RKO (cell line): Measurements from ENCODE around the gene CDHR1.
"Not testable (repeated sequence)": the region's sequence is repeated elsewhere in the genome, so short reads cannot be mapped to it uniquely, and the experiment has no call there.

Experiments used
- DNase-seq: peaks from one replicate; pipeline ENCODE4 v3.0.0-alpha.2; 2016; ENCODE audit warnings: low spot score

CDHR1 gene

DNA sequence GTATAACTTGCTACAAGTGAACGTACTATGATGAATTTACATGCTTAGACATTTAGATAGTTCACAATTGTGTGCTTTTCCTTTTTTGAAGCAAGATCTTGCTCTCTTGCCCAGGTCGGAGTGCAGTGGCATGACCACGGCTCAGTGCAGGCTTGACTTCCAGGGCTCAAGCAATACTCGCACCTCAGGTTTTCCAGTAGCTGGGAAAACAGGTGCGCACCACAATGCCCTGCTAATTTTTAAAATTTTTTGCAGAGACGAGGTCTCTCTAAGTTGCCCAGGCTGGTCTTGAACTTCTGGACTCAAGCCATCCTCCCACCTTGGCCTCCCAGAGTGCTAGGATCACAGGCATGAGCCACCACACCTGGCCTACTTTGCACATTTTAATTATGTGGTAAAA lies 18.9 kb upstream of the CDHR1 start:
- DNase-seq, result no peak

DNA sequence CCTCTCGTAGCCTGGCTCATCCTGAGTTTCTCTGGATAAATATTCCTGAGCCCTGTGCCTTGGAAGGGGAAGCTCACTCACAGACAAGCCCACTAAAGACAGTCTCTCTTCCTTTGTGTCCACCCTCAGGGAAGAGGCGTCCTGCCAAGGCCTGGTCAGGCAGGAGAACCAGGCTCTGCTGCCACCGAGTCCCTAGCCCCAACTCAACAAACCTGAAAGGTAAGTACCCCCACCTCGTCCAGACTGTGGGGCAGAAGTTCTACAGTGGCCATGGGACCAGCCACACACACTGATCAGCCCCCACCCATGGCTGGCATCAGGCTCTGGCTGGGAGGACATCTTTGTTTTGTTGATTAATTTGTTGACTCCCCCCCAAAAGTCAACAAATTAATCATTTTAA lies 18.0 kb upstream of the CDHR1 start:
- DNase-seq, result no peak

DNA sequence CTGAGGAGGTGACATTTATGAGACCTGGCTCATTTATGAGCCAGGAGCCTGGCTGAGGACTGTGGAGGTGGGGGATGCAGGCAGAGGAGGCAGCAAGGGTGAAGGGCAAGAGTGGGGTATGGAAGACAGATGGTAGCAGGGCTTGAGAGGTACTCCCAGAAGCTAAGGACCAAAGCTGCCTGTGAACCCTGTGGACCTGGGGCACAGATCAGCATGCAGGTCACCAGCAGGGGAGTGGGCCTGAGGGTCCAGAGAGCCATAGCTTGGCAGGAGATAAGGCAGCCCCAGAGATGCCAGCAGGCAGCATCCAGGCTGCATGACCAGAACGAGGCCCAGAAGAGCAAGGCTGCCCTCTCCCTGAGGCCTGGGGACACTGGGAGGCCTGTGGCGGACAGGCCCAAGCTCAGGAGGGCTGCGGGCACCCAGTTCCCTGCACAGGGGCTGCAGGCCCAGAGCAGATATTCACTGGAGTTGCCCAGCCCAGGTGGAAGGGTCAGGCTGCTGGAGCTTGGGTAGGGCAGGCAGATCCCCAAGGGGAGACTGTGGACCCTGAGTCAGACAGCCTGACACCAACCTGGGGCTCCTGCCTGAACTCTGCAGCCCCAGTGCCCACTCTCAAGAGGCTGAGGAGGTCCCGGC lies 17.4 kb upstream of the CDHR1 start:
- DNase-seq, result no peak

DNA sequence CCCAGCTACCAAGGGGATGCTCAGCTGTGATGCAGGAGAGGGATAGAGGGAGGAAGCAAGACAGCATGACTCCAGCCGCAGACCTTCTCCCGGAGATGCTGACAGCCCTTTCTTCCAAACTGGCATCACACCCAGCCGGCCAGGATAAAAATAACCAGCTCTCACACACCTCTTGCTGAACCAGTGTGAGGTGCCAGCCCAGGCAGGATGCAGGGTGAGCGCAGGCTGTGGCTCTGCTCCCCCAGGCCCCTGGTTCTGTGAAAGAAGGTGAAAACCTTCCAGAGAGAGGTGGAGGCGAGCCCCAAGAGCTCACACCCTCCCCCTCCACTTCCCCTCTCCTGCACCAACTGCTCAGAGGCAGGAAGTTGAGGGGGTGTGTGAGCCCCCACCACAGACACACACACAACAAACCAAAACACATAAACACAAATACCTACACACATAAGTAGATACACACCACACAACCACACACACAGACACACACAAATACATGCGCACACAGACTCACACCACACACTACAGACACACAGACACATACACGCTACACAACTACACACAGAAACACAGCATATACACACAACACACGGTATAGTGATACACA lies 16.7 kb upstream of the CDHR1 start:
- DNase-seq, result no peak

DNA sequence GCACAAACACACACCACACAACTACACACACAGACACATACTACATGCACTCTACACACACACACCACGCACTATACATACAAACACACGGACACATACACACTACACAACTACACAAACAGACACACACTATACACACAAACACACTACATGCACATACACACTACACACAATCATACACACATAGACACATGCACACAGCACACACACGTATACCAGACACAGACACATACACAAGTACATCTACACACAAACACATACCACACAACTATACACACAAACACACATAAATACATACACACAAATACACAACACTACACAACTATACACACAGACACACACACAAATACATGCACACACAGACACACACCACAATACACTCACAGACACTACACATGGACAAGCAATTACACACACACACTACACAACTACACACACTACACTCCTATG lies 16.2 kb upstream of the CDHR1 start:
- DNase-seq, result no peak

DNA sequence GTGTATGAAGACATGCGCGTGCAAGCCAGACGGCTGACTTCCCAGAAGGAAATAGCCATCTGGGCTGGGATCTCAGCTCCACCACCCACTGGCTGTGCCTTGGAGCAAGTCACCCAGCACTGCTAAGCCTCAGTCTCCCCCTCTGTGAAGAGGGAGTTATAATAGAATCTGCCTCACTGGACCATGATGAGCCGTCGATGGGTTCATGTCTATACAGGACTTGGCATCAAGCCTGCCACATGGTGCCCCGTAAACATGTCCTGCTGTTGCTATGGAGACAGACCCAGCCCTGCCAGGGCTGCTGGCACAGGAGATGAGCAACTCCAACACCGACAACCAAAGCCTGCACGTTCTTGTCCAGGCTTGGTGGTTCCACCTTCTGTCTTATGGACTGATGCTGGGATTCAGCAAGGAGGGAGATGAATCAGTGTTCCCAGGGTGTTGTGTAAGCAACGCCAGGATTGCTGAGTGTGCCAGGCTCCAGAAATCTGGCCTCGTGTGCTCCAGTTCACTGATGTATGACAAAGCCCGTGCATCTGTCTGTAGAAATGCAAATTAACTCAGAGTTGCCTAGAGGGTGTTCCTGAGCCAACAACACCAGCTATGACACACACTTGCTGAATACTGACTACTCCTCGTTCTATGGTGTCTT lies 15.2 kb upstream of the CDHR1 start:
- DNase-seq, result peak; percentile 53

DNA sequence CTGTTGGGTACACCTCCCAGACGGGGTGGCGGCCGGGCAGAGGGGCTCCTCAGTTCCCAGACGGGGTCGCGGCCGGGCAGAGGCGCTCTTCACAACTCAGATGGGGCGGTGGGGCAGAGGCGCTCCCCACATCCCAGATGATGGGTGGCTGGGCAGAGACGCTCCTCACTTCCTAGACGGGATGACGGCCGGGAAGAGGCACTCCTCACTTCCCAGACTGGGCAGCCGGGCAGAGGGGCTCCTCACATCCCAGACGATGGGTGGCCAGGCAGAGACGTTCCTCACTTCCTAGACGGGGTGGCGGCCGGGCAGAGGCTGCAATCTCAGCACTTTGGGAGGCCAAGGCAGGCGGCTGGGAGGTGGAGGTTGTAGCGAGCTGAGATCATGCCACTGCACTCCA lies 14.0 kb upstream of the CDHR1 start:
- DNase-seq, result not testable (repeated sequence)

DNA sequence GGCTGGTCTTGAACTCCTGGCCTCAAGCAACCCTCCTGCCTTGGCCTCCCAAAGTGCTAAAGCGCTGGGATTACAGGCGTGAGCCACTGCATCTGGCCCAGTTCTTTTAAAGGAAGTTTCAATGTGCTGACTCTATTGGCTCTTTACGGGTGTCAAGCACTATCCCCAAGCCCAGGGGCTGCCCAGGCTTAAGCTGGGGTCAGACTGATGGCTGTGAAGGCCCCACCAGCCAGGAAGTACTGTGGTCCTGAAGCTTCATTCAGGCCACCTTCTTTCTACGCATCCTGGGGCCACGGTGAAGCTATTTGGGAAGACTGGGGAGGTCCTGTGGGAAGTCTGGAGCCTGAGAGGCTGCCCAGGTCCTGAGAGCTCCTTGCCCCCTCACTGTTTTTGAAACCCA lies 12.7 kb upstream of the CDHR1 start:
- DNase-seq, result no peak

DNA sequence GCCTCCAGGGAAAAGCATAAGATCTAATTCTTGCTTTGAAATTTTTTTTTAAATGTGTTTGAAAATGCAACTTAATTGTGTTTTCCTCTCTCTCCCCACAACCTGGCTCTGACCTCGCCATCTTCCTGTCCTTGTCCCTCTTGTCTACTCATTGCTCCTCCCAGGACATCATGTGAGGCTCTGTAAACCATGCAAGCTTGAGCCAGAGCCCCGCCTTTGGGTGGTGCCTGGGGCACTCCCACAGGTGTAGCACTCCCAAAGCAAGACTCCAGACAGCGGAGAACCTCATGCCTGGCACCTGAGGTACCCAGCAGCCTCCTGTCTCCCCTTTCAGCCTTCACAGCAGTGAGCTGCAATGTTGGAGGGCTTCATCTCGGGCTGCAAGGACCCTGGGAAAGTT lies 9.8 kb upstream of the CDHR1 start:
- DNase-seq, result no peak

DNA sequence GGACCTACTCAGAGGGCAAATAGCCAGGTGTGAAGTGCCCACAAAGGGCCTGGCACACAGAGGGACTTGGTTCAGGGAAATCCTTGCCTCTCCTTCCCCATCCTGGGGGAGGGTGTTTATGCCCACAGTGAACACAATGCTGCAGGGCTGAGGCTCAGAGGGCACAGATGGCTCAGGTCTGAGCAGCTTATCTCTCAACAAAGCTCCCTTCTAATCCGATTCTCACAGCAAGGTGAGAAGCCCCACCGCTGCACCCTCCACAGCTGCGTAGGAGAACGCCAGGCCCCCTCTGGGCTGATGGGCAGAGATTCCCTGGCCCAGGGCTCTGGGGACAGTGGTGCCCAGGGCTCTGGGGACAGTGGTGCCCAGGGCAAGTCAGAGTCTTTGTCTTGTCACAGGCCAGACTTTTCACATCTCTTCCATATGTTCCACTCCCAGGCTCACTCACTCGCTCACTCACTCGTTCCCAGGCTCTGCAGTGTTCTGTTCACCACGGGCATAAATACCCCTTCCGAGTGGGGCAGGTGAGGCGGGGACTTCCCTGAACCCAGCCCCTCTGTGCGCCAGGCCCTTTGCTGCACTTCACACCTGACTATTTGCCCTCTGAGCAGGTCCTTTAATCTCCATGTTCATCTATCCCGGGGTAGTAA lies 8.7 kb upstream of the CDHR1 start:
- DNase-seq, result no peak

DNA sequence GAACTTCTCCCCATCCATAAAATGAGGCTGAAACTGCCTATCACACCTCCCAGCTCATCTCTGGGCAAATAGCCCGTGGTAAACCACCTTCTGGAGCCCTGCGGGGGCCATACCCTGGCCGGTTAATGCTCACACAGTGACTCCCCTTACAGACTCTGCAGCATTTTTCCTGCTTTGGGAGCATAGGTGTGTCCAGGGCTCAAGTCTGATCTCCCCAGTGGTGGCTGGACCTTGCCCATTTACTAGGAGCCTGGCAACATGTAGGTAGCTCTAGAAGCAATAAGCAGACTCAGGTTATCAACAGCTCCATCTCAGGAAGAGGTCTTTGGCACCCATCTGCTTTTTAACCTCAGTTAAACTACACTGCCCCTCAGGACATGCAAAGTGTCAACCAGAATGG lies 5.5 kb upstream of the CDHR1 start:
- no peak for DNase-seq

DNA sequence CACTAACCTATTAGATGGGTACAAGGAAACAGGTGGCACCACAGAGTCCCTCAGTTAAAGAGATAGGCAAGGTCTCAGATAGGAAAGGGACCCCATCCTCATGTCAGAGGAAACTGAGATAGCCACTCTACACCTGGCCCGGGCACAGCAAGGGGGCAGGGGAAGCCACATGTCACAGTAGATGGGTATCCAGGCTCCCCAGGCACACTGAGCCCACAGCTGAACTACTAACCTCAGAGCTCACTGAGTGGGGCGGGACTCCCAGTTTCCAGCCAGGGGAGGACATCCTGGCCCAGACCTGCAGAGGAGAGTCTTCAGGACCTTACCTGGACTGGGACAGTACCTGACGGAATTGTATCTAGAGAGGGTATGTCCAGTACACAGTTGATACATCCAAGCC lies 3.7 kb upstream of the CDHR1 start:
- no peak for DNase-seq

DNA sequence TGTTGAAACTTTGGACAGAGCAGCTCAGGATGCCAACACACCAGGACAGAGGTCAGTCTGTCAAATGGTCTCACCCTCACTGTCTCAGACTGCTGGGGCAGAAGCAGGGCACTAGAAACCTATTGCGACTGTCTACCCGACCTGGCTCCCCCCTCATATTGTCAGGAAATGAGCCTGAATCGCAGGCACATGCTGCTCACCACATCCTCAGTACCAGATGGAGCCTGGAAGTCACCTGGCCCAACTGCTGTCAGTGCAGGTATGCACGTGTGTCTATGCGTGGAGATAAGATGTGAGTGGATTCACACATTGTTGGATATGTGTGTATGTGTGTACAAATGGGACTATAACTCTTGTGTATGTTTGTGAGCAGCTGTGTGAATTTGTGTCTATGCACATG lies 3.2 kb upstream of the CDHR1 start:
- no peak for DNase-seq

DNA sequence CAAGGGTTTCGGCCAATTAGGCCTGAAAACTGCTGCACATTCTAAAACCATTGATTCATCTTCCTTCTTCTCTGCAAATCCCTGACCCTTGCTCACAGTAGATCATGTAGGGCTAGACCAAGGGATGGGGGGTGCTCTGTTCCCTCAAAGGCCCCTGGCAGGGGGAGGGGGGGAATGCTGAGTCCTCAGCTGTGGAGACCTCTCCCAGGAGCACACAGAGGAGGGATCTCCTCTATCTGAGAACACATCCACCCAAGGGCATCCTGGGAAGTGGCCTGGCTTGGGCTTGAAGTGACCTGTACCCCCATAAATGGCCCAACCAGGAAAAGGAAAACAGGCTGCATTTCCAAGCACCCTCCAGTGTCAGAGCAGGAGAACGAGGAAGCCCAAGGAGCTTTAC lies 1.0 kb upstream of the CDHR1 start:
- DNase-seq, result no peak

DNA sequence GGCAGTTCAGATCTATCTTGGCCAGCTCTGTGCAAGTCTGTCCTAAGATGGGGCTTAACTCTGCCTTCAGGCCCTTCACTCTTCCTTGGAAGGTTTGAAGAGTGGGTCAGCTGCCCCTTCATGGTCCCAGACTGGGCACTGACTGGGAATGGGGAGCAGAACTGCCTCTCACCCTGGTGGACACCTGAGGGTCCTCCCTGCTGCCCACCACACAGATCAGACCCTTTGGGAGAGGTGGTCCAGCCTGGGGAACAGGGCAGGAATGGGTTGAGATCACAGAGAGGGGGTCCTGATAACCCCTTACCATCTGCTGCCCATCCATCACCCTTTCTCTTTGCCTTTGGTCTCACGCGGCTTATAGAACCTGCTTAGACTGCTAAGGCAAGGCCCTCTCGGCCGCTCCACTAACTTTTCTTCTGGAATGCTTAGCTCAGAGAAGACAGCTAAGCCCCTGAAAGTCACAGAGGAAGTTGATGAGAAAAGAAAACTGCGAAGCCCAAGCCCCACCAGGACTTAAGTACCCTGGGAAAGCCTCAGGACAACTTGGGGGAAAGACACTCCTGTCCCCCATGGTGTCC lies 402 bp upstream of the CDHR1 start:
- DNase-seq, result no peak

DNA sequence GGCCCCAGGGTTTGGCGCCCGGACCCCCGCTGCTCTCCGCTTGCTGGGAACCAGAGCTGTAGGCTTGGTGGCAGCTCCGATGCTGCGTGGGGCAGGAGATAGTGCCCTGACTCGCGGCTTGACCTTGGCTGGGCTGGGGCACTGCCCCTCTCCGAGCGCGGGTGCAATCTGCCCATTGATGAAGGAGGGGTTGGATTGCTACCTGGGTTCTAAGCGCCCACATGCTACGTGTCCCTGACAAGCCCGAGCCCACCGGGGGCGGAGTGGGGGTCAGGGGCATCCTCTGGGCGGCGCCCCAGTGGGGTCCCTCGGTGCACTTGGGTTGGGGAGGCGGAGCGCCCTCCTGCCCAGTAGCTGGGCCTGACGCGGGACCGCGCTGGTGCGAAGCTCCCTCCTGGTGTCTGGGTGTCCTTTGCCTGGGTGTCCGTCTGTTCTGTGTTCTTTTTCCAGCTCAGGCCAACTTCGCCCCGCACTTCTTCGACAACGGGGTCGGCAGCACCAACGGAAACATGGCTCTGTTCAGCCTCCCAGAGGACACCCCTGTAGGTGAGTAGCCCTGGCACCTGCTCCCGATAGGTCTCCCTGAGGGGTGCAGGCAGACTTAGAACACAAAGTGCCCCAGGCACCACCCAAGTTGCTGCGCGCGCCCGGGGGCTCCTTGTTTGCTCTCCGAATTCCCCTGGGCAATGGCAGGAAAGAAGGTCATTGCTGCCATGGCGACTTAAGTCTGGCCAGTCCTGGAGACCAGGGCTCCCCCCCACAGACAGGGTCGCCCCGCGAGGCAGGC lies 900 bp downstream of the CDHR1 start:
- no peak for DNase-seq

DNA sequence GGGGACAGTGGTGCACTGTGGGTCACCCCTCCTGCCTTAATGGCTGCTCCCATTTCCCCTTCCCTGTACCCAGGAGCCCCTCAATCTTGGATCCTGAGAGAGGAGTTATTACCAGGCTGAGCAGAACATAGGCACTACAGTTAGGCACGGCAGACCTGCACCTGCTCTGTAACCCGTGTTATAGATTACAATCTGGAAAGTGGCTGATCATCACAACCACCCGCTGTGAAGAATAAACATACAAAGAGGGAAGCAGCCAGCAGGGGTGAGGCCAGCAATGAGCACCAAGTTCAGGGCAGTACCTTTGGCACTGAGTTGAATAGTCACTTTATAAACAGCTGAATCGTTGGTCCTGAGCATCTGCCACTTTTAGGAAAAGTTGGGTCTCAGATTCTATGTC lies 1.7 kb downstream of the CDHR1 start:
- DNase-seq, result no peak

DNA sequence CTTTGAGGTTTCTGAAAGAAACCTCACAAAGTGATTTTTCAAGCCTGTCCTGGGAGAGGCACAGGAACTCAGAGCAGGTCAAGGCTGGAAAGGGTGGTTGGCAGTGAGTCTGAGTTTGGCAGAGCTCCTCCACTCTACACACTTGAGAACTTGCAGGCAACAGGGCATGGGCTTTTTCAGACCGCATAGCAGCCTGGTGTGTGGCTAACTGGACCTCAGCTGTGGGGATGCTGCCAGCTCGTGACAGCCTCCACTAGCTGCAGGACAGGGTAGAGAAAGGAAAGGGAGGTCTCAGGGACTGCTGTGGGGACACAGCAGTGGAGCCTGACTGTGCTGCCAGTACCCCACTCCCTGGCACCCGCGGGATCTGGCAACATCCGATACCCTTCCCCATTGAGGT lies 2.6 kb downstream of the CDHR1 start:
- no peak for DNase-seq

DNA sequence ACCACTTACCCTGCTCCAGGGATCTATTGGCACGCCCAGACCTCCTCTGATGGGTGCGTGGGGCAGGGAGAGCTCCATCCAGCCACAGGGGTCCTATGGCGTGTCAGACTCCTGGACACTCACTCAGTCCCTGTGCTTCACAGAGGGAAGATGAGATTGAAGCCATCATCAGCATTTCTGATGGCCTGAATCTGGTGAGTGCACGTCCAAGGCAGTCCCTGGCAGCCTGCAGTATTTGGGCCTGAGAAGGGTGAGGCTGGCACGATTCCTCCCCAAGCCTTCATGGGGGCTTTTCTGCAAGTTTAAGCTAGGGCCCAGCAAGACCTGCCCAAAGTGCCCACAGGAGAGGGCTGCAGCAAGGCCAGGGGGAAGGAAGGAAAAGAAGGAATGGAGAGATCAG lies 3.3 kb downstream of the CDHR1 start:
- no peak for DNase-seq

DNA sequence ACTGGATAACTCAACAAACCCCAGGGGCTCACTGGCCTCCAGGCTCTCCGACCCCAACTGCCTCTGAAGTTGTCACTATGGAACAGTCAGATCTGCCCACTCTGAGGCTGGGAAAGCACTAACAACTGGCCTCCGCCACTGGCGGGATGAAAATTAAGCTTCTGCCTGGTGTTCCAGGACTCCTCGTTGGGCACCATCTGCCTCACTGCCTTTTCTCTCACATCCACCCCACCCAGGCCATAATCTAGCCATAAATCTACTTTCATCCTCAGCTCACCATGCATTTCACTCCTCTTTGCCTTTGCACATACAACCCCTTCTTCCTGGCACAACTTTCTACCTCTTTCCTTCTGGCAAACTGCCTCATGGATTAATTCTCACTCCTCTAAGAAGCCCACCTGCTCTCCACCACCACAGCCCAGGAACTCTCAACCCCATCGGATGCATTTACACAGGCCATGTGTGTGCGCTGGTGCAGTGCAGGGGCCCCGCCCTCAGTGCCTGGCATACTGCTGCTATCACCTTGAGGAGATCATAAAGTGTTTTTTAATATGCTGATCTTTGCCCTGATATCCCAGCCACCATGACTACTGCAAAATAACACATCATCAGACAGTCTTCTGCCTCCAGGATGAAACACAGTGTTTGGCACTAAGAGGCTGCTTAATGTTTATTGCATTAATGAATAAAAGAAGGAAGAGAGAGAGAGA lies 4.0 kb downstream of the CDHR1 start:
- DNase-seq, result no peak

DNA sequence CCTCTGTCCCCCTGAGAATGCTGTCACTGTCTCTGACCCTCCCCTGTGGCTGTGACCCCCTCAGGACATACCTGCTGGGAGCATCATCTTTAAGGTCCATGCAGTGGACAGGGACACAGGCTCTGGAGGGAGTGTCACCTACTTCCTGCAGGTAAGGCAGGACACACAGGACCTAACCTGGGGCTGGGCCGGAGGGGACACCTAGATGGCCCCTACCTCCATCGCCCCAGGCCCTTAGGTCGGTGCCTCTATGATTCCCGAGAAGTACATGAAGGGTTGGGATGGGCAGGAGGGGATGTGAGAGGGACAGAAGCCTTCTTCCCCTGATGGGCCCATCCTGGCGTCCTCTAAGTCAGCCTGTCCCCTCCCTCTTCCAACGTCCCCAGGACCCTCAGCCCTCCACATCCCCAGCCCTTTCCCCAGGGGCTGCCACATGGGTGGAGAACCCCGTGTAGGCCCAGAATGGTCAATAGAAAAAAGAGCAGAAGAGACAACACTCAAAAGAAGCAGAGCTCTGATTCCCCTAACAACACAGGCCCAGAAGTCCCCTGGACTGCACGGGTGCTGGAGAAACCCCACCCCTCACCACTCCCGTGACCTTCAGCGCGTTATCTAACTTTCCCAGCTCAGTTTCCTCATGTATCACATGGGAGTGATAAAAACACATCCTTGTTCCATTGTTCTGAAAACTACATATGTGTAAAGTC lies 6.4 kb downstream of the CDHR1 start:
- no peak for DNase-seq
